H1 (cell line): Measurements from ENCODE around the gene RNF130. TPM values are rescaled to one million over a fixed set of nuclear protein-coding genes. Genes with fewer than 3 reads are reported as not detected.

Experiments used
- CTCF ChIA-PET: fragments of 300-600 bp; sonication (Branson Sonifier 250); formaldehyde crosslinking; loops from one replicate; lab custom pipeline; 2021; ENCODE audit not compliant: partially characterized antibody; lab: Charles Lee
- POLR2A ChIA-PET: fragments of 300-600 bp; sonication (Branson Sonifier 250); formaldehyde crosslinking; loops from one replicate; lab custom pipeline; 2021; ENCODE audit warnings: inconsistent platforms; ENCODE audit not compliant: partially characterized antibody; lab: Charles Lee
- DNase-seq, 2 experiments: peaks; one replicate each; pipeline versions ENCODE4 v3.0.0 to v3.0.0-alpha.2; 2010 to 2022; ENCODE audit warnings: low spot score in 2 of 2, low read depth in 1 of 2, mixed read lengths in 1 of 2
- FAIRE-seq: peaks from 2 replicates; lab custom pipeline; 2011; peaks lifted over from hg19 to GRCh38; lab: Jason Lieb, UNC
- H2AFZ ChIP-seq: 2 replicates; pipeline ENCODE4 v1.8.1; 2012; ENCODE audit warnings: low read length, inconsistent platforms
- H2AK5ac ChIP-seq: 2 replicates; pipeline ENCODE4 v1.6.1; 2013; ENCODE audit warnings: low read depth, low read length
- H2BK120ac ChIP-seq: replicated peaks from 2 replicates; pipeline ENCODE3; 2013; ENCODE audit warnings: low read depth, low read length, inconsistent platforms
- H2BK12ac ChIP-seq: 2 replicates; pipeline ENCODE4 v1.6.1; 2013; ENCODE audit warnings: low read depth, low read length
- H2BK15ac ChIP-seq: 2 replicates; pipeline ENCODE4 v1.6.1; 2013; ENCODE audit warnings: low read length
- H2BK20ac ChIP-seq: 2 replicates; pipeline ENCODE4 v1.6.1; 2013; ENCODE audit warnings: low read length
- H2BK5ac ChIP-seq: 2 replicates; pipeline ENCODE4 v1.6.1; 2013; ENCODE audit warnings: low read depth, low read length
- H3K14ac ChIP-seq: 2 replicates; pipeline ENCODE4 v1.6.1; 2013; ENCODE audit warnings: inconsistent platforms; ENCODE audit not compliant: insufficient read length
- H3K18ac ChIP-seq: 2 replicates; pipeline ENCODE4 v1.6.1; 2013; ENCODE audit warnings: low read length; ENCODE audit errors: extremely low read depth
- H3K23ac ChIP-seq: 2 replicates; pipeline ENCODE4 v1.6.1; 2013; ENCODE audit warnings: inconsistent platforms; ENCODE audit not compliant: insufficient read length
- H3K23me2 ChIP-seq: 2 replicates; pipeline ENCODE4 v1.6.1; 2013; ENCODE audit warnings: low read depth, low read length
- H3K27ac ChIP-seq: 2 replicates; pipeline ENCODE4 v1.6.1; 2011; ENCODE audit warnings: low read depth, low read length, inconsistent platforms
- H3K27me3 ChIP-seq, 4 experiments: replicated peaks in 1 of 4; 1 replicate in 1 of 4; 2 replicates in 3 of 4; pipeline versions ENCODE4 v1.6.1 to v1.8.1; 2011 to 2013; ENCODE audit warnings: low read length in 3 of 4, mild to moderate bottlenecking in 3 of 4, inconsistent platforms in 2 of 4, mixed read lengths in 2 of 4, moderate library complexity in 1 of 4; ENCODE audit not compliant: control insufficient read depth in 3 of 4, insufficient read depth in 3 of 4; ENCODE audit errors: extremely low read depth in 1 of 4
- H3K36me3 ChIP-seq, 4 experiments: 2 replicates each; pipeline versions ENCODE4 v1.6.1 to v1.8.1; 2011 to 2013; ENCODE audit warnings: mild to moderate bottlenecking in 4 of 4, low read length in 3 of 4, moderate library complexity in 2 of 4, control low read depth in 1 of 4, inconsistent platforms in 1 of 4; ENCODE audit not compliant: insufficient read depth in 4 of 4, control insufficient read depth in 2 of 4
- H3K4ac ChIP-seq: replicated peaks from 2 replicates; pipeline ENCODE3; 2013; ENCODE audit warnings: low read length, low read depth, mixed read lengths, inconsistent platforms; ENCODE audit not compliant: insufficient read length
- H3K4me1 ChIP-seq, 4 experiments: replicated peaks in 1 of 4; 1 replicate in 1 of 4; 2 replicates in 3 of 4; pipeline versions ENCODE4 v1.6.1 to v1.8.1; 2011 to 2013; ENCODE audit warnings: low read length in 3 of 4, inconsistent platforms in 2 of 4, mixed read lengths in 1 of 4; ENCODE audit not compliant: insufficient read depth in 4 of 4, control insufficient read depth in 3 of 4
- H3K4me2 ChIP-seq, 2 experiments: 2 replicates each; pipeline versions ENCODE4 v1.6.1 to v1.8.1; 2011 to 2013; ENCODE audit warnings: low read depth in 2 of 2, low read length in 2 of 2, control low read depth in 1 of 2, inconsistent platforms in 1 of 2, mild to moderate bottlenecking in 1 of 2; ENCODE audit not compliant: insufficient read depth in 1 of 2
- H3K4me3 ChIP-seq, 4 experiments: fragments of 200-600, 300-600 bp in 1 of 4; sonication (generic), shearing (Covaris generic), sonication (Bioruptor Twin) in 1 of 4; 2 replicates each; pipeline versions ENCODE4 v1.5.1 to v1.8.1; 2011 to 2016; ENCODE audit warnings: low read length in 4 of 4, low read depth in 3 of 4, control low read depth in 2 of 4, inconsistent platforms in 2 of 4, mild to moderate bottlenecking in 2 of 4, mixed read lengths in 1 of 4, moderate library complexity in 1 of 4; ENCODE audit not compliant: insufficient read depth in 2 of 4; ENCODE audit errors: extremely low read depth in 1 of 4
- H3K56ac ChIP-seq: replicated peaks from 2 replicates; pipeline ENCODE3; 2013; ENCODE audit warnings: low read depth, mild to moderate bottlenecking, mixed read lengths, low read length, inconsistent platforms; ENCODE audit not compliant: insufficient read length
- H3K79me1 ChIP-seq: 2 replicates; pipeline ENCODE4 v1.6.1; 2013; ENCODE audit warnings: low read depth, low read length, control low read depth
- H3K79me2 ChIP-seq, 2 experiments: 2 replicates each; pipeline versions ENCODE4 v1.6.1 to v1.8.1; 2012 to 2013; ENCODE audit warnings: low read length in 2 of 2, mild to moderate bottlenecking in 2 of 2, inconsistent platforms in 1 of 2; ENCODE audit not compliant: insufficient read depth in 2 of 2, control insufficient read depth in 1 of 2
- H3K9ac ChIP-seq, 4 experiments: replicated peaks in 1 of 4; 1 replicate in 1 of 4; 2 replicates in 3 of 4; pipeline versions ENCODE4 v1.6.1 to v1.8.1; 2011 to 2013; ENCODE audit warnings: low read depth in 3 of 4, low read length in 3 of 4, control low read depth in 2 of 4, mild to moderate bottlenecking in 2 of 4, moderate library complexity in 2 of 4, inconsistent platforms in 1 of 4; ENCODE audit errors: extremely low read depth in 1 of 4
- H3K9me3 ChIP-seq, 2 experiments: 2 replicates each; pipeline versions ENCODE4 v1.6.1 to v1.8.1; 2012 to 2013; ENCODE audit warnings: mild to moderate bottlenecking in 2 of 2, moderate library complexity in 2 of 2, control low read depth in 1 of 2, inconsistent platforms in 1 of 2, low read depth in 1 of 2, low read length in 1 of 2, mixed read lengths in 1 of 2; ENCODE audit not compliant: insufficient read depth in 2 of 2
- H4K20me1 ChIP-seq, 2 experiments: replicated peaks in 1 of 2; 2 replicates each; pipeline versions ENCODE3 to v1.8.1; 2011 to 2013; ENCODE audit warnings: inconsistent platforms in 2 of 2, low read length in 2 of 2, mild to moderate bottlenecking in 1 of 2; ENCODE audit not compliant: insufficient read depth in 2 of 2, control insufficient read depth in 1 of 2
- H4K5ac ChIP-seq: 2 replicates; pipeline ENCODE4 v1.6.1; 2013; ENCODE audit warnings: low read length, low read depth, mixed read lengths, inconsistent platforms; ENCODE audit not compliant: insufficient read length
- H4K8ac ChIP-seq: 2 replicates; pipeline ENCODE4 v1.8.0; 2013; ENCODE audit warnings: mild to moderate bottlenecking, moderate library complexity, low read length, inconsistent platforms; ENCODE audit not compliant: insufficient read depth; ENCODE audit errors: extremely low read depth
- H4K91ac ChIP-seq: replicated peaks from 2 replicates; pipeline ENCODE3; 2013; ENCODE audit warnings: low read length, mixed read lengths, inconsistent platforms; ENCODE audit not compliant: insufficient read length
- CHD1 ChIP-seq: IDR thresholded peaks from 2 replicates; pipeline ENCODE4 v1.6.1; 2012; ENCODE audit warnings: low read depth, low read length, improper control_type of control experiment
- KDM1A ChIP-seq: fragments of 200-600, 300-600 bp; sonication (generic); IDR thresholded peaks from 2 replicates; pipeline ENCODE4 v1.7.1; 2016; ENCODE audit warnings: mild to moderate bottlenecking, low read length, borderline replicate concordance
- WGBS, 2 experiments: shearing (Covaris generic) in 1 of 2; methylation state at CpG; one replicate each; pipeline versions ENCODE4 v1.1.6 to v1.1.7; 2013 to 2015; ENCODE audit warnings: low lambda C conversion rate in 2 of 2, mixed read lengths in 2 of 2, inconsistent platforms in 1 of 2, low coverage in 1 of 2, missing lambda C conversion rate in 1 of 2; ENCODE audit not compliant: insufficient replicate concordance in 2 of 2, insufficient coverage in 1 of 2, insufficient read length in 1 of 2; ENCODE audit errors: extremely low coverage in 1 of 2, missing lambda C conversion rate in 1 of 2; 5-methylcytosine and 5-hydroxymethylcytosine counted together
- polyA plus RNA-seq, 7 experiments: library from polyadenylated mRNA; depleted of rRNA in 3 of 7; stranded (reverse) in 5 of 7; unstranded in 2 of 7; fragments of >200 nt in 5 of 7; fragments of 200-250 nt in 2 of 7; gene quantifications; 1 replicate in 5 of 7; 2 replicates in 1 of 7; 4 replicates in 1 of 7; pipeline versions ENCODE4 v1.2.1 to v1.2.3, GENCODE V29; 2011 to 2013; ENCODE audit warnings: missing spikeins in 2 of 7, mixed read lengths in 2 of 7
- total RNA-seq: library from RNA; stranded (reverse); fragmentation: NEBNext Ultra II Directional; extraction: Animal tissue kit (Norgen Biotek cat#: 25700); gene quantifications from 2 replicates; pipeline ENCODE4 v1.2.1, GENCODE V29; 2021

Gene RNF130
- total and polyA plus RNA-seq, 2 of the 8 experiments (the other 6 are each of a cell fraction or from before 2014, with no cell fraction given) = 65.1 to 70.0 TPM

DNA sequence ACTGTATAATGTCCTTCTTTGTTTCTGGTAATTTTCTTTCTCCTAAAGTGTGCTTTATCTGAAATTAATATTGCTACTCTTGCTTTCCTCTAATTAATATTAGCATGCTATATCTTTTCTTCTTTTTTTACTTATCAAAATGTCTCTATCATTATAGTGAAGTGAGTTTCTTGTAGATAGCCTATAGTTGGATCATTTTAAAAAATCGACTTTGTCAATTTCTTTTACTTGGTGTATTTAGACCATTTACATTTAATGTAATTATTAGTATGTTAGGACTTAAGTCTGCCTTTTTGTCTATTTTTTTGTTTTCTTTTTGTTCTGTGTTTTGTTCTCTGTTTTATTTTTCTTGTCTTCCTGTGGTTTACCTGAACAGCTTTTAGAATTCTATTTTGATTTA, 35.4 kb upstream of the RNF130 start:
- Histone ChIP-seq H3K23ac (no peak overlapping the region), H2BK15ac (no peak overlapping the region), H4K8ac (no peak overlapping the region), H3K9me3 (peaks cover 3 to 12% of the 10 kb centered on the region in 2 experiments; a peak in 3 of 4 replicates), H2BK120ac (no peak overlapping the region), H3K56ac (no peak overlapping the region), H3K79me2 (no peaks in the 10 kb centered on the region), H3K27ac (no peak overlapping the region), H3K4me1 (peaks cover 0 to 4% (median 0%) of the 10 kb centered on the region in 4 experiments; a peak in 3 of 7 replicates), H3K4me3 (no peak overlapping the region), H4K20me1 (no peaks in the 10 kb centered on the region), H4K5ac (no peak overlapping the region), H2BK12ac (no peak overlapping the region), H2BK5ac (no peak overlapping the region), H3K4me2 (no peak overlapping the region), H3K9ac (no peak overlapping the region), H4K91ac (no peak overlapping the region), H3K18ac (no peak overlapping the region), H3K36me3 (no peaks in the 10 kb centered on the region), H3K79me1 (no peaks in the 10 kb centered on the region), H2AFZ (no peak overlapping the region), H3K4ac (no peak overlapping the region), H2AK5ac (no peak overlapping the region), H3K14ac (no peak overlapping the region), H3K27me3 (no peaks in the 10 kb centered on the region), H2BK20ac (no peak overlapping the region)
- WGBS, 2 experiments = 78% methylated on average over 1 of the region's 1 CpG; no CpG with 5 or more reads in 1 of the 2 experiments
- FAIRE-seq (no peak), DNase-seq (no peak)
- POLR2A ChIA-PET = no interaction called here
- CTCF ChIA-PET = interaction anchor here (0.7 to 1.0 kb wide), 3 partner anchors 10 to 394 kb away, joined by 3 read pairs; no protein-coding TSS in a partner anchor
- TF ChIP-seq CHD1 = no peak
- 0 out of 2 replicates have a peak, but pooled peaks have one; percentile 35 for TF ChIP-seq KDM1A
- TF ChIP-seq, all 59 proteins: peak for 1
- H3K23me2 ChIP-seq = no peaks in the 10 kb centered on the region
